GM23248 (cell line): ENCODE data around the gene REL. TPM values are rescaled to one million over a fixed set of nuclear protein-coding genes. Genes with fewer than 3 reads are reported as not detected.

Source experiments
- DNase-seq: peaks from one replicate; pipeline ENCODE4 v3.0.0-alpha.2; 2015
- H2AFZ ChIP-seq: fragments of 200-600 bp; sonication (generic); 2 replicates; pipeline ENCODE4 v1.6.1; 2016; ENCODE audit warnings: antibody characterized with exemption
- H3F3A ChIP-seq: fragments of 200-600 bp; sonication (generic); 2 replicates; pipeline ENCODE4 v1.6.1; 2016; ENCODE audit warnings: mild to moderate bottlenecking, antibody characterized with exemption, mixed run types; ENCODE audit not compliant: insufficient read depth
- H3K27ac ChIP-seq: fragments of 200-600 bp; sonication (generic); 2 replicates; pipeline ENCODE4 v1.5.1; 2016; ENCODE audit warnings: mild to moderate bottlenecking
- H3K27me3 ChIP-seq: fragments of 200-600 bp; sonication (generic); replicated peaks from 2 replicates; pipeline ENCODE4 v1.6.1; 2016; ENCODE audit warnings: mild to moderate bottlenecking; ENCODE audit not compliant: insufficient read depth
- H3K36me3 ChIP-seq: fragments of 200-600 bp; sonication (generic); 2 replicates; pipeline ENCODE4 v1.6.1; 2016; ENCODE audit warnings: low read depth, mild to moderate bottlenecking
- H3K4me1 ChIP-seq: fragments of 200-600 bp; sonication (generic); 2 replicates; pipeline ENCODE4 v1.6.1; 2016; ENCODE audit warnings: mild to moderate bottlenecking; ENCODE audit not compliant: insufficient read depth
- H3K4me2 ChIP-seq: fragments of 200-600 bp; sonication (generic); one replicate; pipeline ENCODE4 v1.6.1; 2016; ENCODE audit warnings: mild to moderate bottlenecking; ENCODE audit not compliant: unreplicated experiment
- H3K4me3 ChIP-seq: fragments of 200-600 bp; sonication (generic); 2 replicates; pipeline ENCODE4 v1.5.1; 2016; ENCODE audit warnings: mild to moderate bottlenecking
- H3K79me2 ChIP-seq: fragments of 200-600 bp; sonication (generic); 2 replicates; pipeline ENCODE4 v1.6.1; 2016; ENCODE audit warnings: mild to moderate bottlenecking; ENCODE audit not compliant: insufficient read depth
- H3K9ac ChIP-seq: fragments of 200-600 bp; sonication (generic); 2 replicates; pipeline ENCODE4 v1.6.1; 2016; ENCODE audit warnings: mild to moderate bottlenecking
- H3K9me2 ChIP-seq: fragments of 200-600 bp; sonication (generic); 2 replicates; pipeline ENCODE4 v1.6.1; 2016; ENCODE audit warnings: mixed run types, mild to moderate bottlenecking, moderate library complexity; ENCODE audit not compliant: insufficient read depth
- H3K9me3 ChIP-seq: fragments of 200-600 bp; sonication (generic); one replicate; pipeline ENCODE4 v1.6.1; 2017; ENCODE audit warnings: low read depth
- H4K20me1 ChIP-seq: fragments of 200-600 bp; sonication (generic); 2 replicates; pipeline ENCODE4 v1.6.0; 2016; ENCODE audit not compliant: insufficient read depth
- EZH2 ChIP-seq: fragments of 200-600 bp; sonication (generic); IDR thresholded peaks from 2 replicates; pipeline ENCODE4 v1.6.1; 2018; ENCODE audit warnings: antibody characterized with exemption, mild to moderate bottlenecking; ENCODE audit not compliant: insufficient read depth, poor library complexity, severe bottlenecking
- EZH2phosphoT487 ChIP-seq: fragments of 200-600 bp; sonication (generic); IDR thresholded peaks from 2 replicates; pipeline ENCODE4 v1.6.1; 2018; ENCODE audit warnings: antibody characterized with exemption, moderate library complexity, mild to moderate bottlenecking, low read depth; ENCODE audit not compliant: insufficient read depth
- WGBS, 2 experiments: methylation state at CpG; one replicate each; pipeline ENCODE4 v1.1.6; 2015 to 2017; ENCODE audit warnings: low lambda C conversion rate in 2 of 2, low coverage in 1 of 2; ENCODE audit errors: missing lambda C conversion rate in 2 of 2; 5-methylcytosine and 5-hydroxymethylcytosine counted together
- in situ Hi-C: fragments of 300-500 bp; cut with MboI; formaldehyde crosslinking; loops from 2 replicates; pipeline ENCODE4 v1.15.0; 2020
- polyA plus RNA-seq: library from polyadenylated mRNA; unstranded; fragments of >200 nt; fragmentation: Nextera tagmentation; extraction: Ambion mirVana; gene quantifications from 2 replicates; pipeline ENCODE4 v1.2.1, GENCODE V29; 2016
- total RNA-seq: library from RNA; depleted of rRNA; stranded (reverse); fragments of >200 nt; shearing (Covaris generic); gene quantifications from 2 replicates; pipeline ENCODE4 v1.2.3, GENCODE V29; 2014

The REL gene
- total and polyA plus RNA-seq, 2 experiments from 2014 or later = 2.1 to 2.3 TPM

- Histone ChIP-seq H2AFZ (no peak overlapping the region), H3K4me3 (no peak overlapping the region), H3K79me2 (no peaks in the 10 kb centered on the region), H3K27ac (no peak overlapping the region), H3K4me1 (peaks cover 5% of the 10 kb centered on the region; the same call in 1 of the 2 replicates), H3K9me2 (no peaks in the 10 kb centered on the region), H3K9ac (no peak overlapping the region), H3K9me3 (no peaks in the 10 kb centered on the region), H3K27me3 (no peaks in the 10 kb centered on the region), H4K20me1 (no peaks in the 10 kb centered on the region), H3K4me2 (no peak overlapping the region), H3K36me3 (no peaks in the 10 kb centered on the region; the same call in 1 of the 2 replicates), H3F3A (no peaks in the 10 kb centered on the region)
- in situ Hi-C loops = no loop called here
- 96 to 99% methylated on average over 4 of the region's 4 CpGs for WGBS, 2 experiments
- TF ChIP-seq EZH2 = no peak
- no peak for TF ChIP-seq EZH2phosphoT487
- no peak for DNase-seq
Observed at GRCh38 chr2:60947056-60947455, 65.7 kb downstream of the REL start.

GRCh38 chr2:60948161-60948560 lies 66.8 kb downstream of the REL start:
- Histone ChIP-seq H3K36me3 (no peaks in the 10 kb centered on the region; the same call in 1 of the 2 replicates), H3K79me2 (no peaks in the 10 kb centered on the region), H4K20me1 (no peaks in the 10 kb centered on the region), H3K4me3 (no peak overlapping the region), H3K4me2 (no peak overlapping the region), H3F3A (no peaks in the 10 kb centered on the region), H3K9me3 (no peaks in the 10 kb centered on the region), H3K9me2 (no peaks in the 10 kb centered on the region), H3K9ac (no peak overlapping the region), H2AFZ (no peak overlapping the region), H3K27ac (no peak overlapping the region), H3K27me3 (no peaks in the 10 kb centered on the region), H3K4me1 (peaks cover 5% of the 10 kb centered on the region; the same call in 1 of the 2 replicates)
- no peak for TF ChIP-seq EZH2
- TF ChIP-seq EZH2phosphoT487 = no peak
- DNase-seq = no peak
- in situ Hi-C loops = no loop called here
- 93 to 96% methylated on average over 8 of the region's 8 CpGs for WGBS, 2 experiments

GRCh38 chr2:60948926-60949579 lies 67.7 kb downstream of the REL start:
- Histone ChIP-seq H3K4me1 (peaks cover 5% of the 10 kb centered on the region; the same call in 1 of the 2 replicates), H3K79me2 (no peaks in the 10 kb centered on the region), H3K9me3 (no peaks in the 10 kb centered on the region), H3K9ac (no peak overlapping the region), H4K20me1 (no peaks in the 10 kb centered on the region), H3K4me3 (no peak overlapping the region), H3K27ac (no peak overlapping the region), H3K27me3 (no peaks in the 10 kb centered on the region), H3F3A (no peaks in the 10 kb centered on the region), H3K4me2 (no peak overlapping the region), H2AFZ (no peak overlapping the region), H3K9me2 (no peaks in the 10 kb centered on the region), H3K36me3 (peaks cover 7% of the 10 kb centered on the region; the same call in 1 of the 2 replicates)
- in situ Hi-C loops = no loop called here
- no peak for TF ChIP-seq EZH2
- TF ChIP-seq EZH2phosphoT487 = no peak
- WGBS, 2 experiments = 82 to 85% methylated on average over 6 of the region's 6 CpGs
- DNase-seq = peak; percentile 48

GRCh38 chr2:60954139-60954538 lies 72.8 kb downstream of the REL start:
- Histone ChIP-seq H3K4me3 (no peak overlapping the region), H3K27me3 (no peaks in the 10 kb centered on the region), H3K9me2 (no peaks in the 10 kb centered on the region), H3K9me3 (no peaks in the 10 kb centered on the region), H3K4me1 (peaks cover 12% of the 10 kb centered on the region; the same call in 1 of the 2 replicates), H3K4me2 (no peak overlapping the region), H3K36me3 (peaks cover 11% of the 10 kb centered on the region; the same call in 1 of the 2 replicates), H2AFZ (no peak overlapping the region), H4K20me1 (no peaks in the 10 kb centered on the region), H3K27ac (no peak overlapping the region), H3F3A (peaks cover 11% of the 10 kb centered on the region; the same call in 1 of the 2 replicates), H3K79me2 (no peaks in the 10 kb centered on the region), H3K9ac (no peak overlapping the region)
- DNase-seq = no peak
- no peak for TF ChIP-seq EZH2
- TF ChIP-seq EZH2phosphoT487 = no peak
- WGBS, 2 experiments = 31 to 45% methylated on average over 2 of the region's 2 CpGs
- in situ Hi-C loops = no loop called here
